Epithelial cell of esophagus (primary cell): ENCODE results near the gene FPR2.

ENCODE experiments used
- DNase-seq: peaks from one replicate; pipeline ENCODE4 v3.0.0; 2010; ENCODE audit warnings: low read depth
- H3K4me3 ChIP-seq: 2 replicates; pipeline ENCODE4 v1.5.1; 2011; ENCODE audit warnings: mild to moderate bottlenecking, low read length, control low read depth
- TF ChIP-seq, protein P1 (sequence below): IDR thresholded peaks from 2 replicates; pipeline ENCODE4 v1.5.1; 2011; ENCODE audit warnings: low read depth, mild to moderate bottlenecking, low read length, control low read depth, inconsistent platforms; ENCODE audit not compliant: insufficient read depth; ENCODE audit errors: missing control alignments

Gene FPR2

DNA sequence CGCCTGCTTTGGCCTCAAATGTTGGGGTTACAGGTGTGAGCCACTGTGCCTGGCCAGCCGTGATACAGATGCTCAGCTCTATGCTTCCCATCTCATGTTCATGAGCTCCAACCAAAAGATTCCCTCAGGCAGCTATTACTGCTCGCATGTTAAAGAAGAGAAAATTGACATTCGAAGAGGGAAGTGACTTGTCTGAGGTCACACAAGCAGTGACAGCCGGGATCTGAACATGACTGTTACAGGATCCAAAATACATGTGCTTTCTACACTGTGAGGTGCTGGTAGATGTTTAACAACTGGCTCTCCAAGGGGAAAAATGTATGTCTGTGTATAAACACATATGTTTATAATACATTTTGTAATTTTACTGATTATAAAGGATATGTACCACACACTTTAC is 20.6 kb upstream of the FPR2 start:
- TF ChIP-seq, protein P1, sequence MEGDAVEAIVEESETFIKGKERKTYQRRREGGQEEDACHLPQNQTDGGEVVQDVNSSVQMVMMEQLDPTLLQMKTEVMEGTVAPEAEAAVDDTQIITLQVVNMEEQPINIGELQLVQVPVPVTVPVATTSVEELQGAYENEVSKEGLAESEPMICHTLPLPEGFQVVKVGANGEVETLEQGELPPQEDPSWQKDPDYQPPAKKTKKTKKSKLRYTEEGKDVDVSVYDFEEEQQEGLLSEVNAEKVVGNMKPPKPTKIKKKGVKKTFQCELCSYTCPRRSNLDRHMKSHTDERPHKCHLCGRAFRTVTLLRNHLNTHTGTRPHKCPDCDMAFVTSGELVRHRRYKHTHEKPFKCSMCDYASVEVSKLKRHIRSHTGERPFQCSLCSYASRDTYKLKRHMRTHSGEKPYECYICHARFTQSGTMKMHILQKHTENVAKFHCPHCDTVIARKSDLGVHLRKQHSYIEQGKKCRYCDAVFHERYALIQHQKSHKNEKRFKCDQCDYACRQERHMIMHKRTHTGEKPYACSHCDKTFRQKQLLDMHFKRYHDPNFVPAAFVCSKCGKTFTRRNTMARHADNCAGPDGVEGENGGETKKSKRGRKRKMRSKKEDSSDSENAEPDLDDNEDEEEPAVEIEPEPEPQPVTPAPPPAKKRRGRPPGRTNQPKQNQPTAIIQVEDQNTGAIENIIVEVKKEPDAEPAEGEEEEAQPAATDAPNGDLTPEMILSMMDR = no peak
- no peak overlapping the region for H3K4me3 ChIP-seq
- no peak for DNase-seq

DNA sequence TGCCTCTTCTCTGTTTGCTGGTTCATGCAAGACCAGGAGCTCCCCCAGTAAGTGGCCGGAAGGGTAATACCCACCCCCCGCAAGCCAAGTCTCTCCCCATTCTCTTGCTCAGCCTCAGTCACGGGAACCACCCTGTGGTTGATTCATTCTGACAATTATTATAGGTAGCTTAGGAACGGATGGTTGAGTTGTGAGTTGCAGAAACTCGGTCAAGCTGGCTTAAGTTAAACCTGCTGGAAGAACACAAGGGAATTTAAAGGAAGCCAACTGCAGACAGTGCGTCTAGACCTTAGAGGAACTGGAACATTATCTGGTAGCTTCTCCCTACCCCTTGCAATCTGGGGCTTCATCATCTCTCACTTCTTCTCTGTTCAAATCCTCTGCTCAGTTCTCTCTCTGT is 18.2 kb upstream of the FPR2 start:
- TF ChIP-seq, protein P1 = no peak
- no peak overlapping the region for H3K4me3 ChIP-seq
- no peak for DNase-seq

DNA sequence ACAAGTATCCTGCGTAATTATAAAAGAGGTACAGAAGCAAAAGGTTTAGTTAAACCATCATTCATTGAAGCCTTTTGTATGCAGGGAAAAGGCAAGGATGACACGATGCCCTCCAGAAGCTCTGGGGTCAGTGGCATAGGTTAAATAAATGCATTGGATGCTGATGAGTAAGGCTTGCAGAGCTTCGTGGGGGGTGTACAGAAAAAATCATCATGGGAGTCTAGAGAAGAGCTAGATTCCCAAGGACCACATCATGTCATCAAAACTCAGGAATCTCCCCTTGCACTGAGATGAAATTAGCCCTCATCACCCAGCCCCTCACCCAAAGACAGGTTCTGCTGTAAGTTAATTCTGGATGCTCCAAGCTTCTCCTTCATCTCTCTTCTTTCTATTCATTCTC is 17.6 kb upstream of the FPR2 start:
- no peak for DNase-seq
- no peak overlapping the region for H3K4me3 ChIP-seq
- TF ChIP-seq, protein P1 = no peak

DNA sequence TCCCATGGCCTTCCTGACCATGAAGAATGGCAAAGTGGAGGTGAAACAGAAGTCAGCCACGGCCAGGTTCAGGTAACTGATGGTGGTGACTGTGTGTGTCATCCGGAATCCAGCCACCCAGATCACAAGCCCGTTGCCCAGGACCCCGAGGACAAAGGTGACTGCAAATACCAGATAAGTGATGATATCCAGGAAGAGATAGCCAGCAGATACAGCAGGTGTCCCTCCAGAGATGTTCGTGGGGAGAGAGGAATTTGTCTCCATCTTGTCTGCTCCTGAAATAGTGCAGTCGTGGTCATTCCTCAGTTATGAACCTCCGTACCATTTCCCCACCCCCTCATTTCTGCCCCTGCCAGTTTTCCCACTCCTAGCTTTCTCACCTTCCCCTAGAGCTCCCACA is 14.2 kb upstream of the FPR2 start:
- TF ChIP-seq, protein P1 = no peak
- no peak for DNase-seq

DNA sequence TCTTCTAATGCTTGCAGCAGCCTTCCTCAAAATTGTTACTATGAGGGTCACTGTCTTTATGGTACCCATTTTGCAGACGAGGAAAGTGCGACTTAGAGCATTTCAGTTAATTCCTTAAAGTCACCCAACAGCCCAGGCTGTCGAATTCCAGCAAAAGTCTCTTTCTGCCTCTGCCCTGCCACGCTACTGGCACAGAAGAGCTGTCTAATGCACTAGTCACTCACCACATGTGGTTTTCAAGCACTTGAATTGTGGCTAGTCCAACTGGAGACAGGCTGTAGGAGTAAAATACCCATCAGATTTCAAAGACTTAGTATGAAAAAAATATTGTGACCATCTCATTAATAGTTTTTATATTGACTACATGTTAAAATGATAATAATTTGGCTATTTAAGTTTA is 11.0 kb upstream of the FPR2 start:
- no peak for DNase-seq
- TF ChIP-seq, protein P1 = no peak
- H3K4me3 ChIP-seq = no peak overlapping the region

More for the DNA sequence above, 14.2 kb upstream of the FPR2 start:
- no peak overlapping the region for H3K4me3 ChIP-seq

DNA sequence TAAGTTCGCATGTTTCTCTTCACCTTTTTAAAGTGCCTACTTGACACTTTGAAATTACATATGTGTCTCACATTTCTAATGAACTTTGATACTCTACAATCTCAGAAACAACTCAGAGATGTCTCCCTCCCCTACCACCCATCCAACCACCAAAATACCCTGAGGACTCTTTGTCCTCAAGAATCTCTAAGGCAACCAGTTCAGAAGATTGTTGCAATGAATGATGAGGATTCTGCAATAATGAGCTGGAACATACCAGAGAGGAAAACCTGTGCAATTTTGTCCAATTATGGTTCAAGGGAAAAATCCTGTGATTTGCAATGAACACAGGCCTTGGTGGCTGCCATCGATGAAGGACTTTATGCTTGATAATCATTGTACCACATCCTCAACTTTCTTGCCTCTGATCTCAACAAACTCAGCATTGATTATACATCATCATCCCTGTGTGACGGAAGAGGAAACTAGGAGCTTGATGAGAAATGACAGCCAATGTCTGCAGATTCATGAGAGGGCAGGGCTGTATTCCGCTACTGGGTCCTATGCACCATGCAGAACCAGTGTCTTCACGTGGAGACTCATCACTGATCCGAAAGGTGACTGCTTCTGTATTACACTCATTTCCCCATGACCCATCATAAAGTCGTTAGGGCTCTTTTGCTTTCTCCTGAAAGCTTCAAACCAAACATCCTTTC is 10.4 kb upstream of the FPR2 start:
- TF ChIP-seq, protein P1 = no peak
- no peak overlapping the region for H3K4me3 ChIP-seq
- DNase-seq = no peak

DNA sequence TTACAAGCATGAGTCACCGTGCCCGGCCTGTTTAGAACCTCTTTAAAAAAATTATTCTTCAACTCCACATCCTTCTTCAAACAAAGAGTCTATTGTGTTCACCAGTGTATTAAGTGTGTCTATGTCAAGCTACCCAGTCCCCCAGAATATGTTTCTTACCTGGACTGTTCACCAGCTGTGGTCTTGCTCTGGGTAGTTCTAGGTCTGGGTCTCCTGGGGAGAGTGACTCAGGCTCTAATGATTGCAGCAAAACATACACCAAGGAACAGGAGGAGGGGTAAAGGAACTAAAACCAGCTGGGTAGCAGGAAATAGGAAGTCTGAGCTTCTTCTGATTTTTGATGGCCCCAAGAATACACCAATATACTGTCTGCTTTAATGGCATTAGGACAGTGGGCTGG is 9.3 kb upstream of the FPR2 start, which contains the start of gene FPR1:
FPR1 (minus strand) TSS at position 224 of the 400 bp plus-strand sequence. CDS start 4,884 bp downstream, outside the sequence.
- DNase-seq = no peak
- H3K4me3 ChIP-seq = no peak within 1 kb of the TSS
- TF ChIP-seq, protein P1 = no peak
